B cell (primary cell): ENCODE results near the gene ENPP7. TPM values are rescaled to one million over a fixed set of nuclear protein-coding genes. Genes with fewer than 3 reads are reported as not detected.

ENCODE experiments used
- ATAC-seq: fragments of 200-7000 bp; cut with Tn5 transposase; one replicate; pipeline ENCODE4 v1.10.0; 2021; ENCODE audit warnings: low read depth, mild to moderate bottlenecking, moderate number of reproducible peaks, moderate library complexity
- CTCF ChIA-PET: fragments of 350-600 bp; sonication (Branson Sonifier 250); formaldehyde crosslinking; loops from one replicate; lab custom pipeline; 2021; ENCODE audit warnings: antibody characterized with exemption, inconsistent platforms; lab: Charles Lee
- POLR2A ChIA-PET: fragments of 350-600 bp; sonication (Branson Sonifier 250); formaldehyde crosslinking; loops from one replicate; lab custom pipeline; 2021; ENCODE audit warnings: antibody characterized with exemption; lab: Charles Lee
- DNase-seq: peaks from one replicate; pipeline ENCODE4 v3.0.0; 2013
- H2AFZ ChIP-seq: 2 replicates; pipeline ENCODE4 v1.6.1; 2012; ENCODE audit warnings: mild to moderate bottlenecking, low read depth, low read length; ENCODE audit not compliant: insufficient read depth, poor library complexity, severe bottlenecking
- H3K27ac ChIP-seq, 2 donors: 1 replicate in 1 of 2; 2 replicates in 1 of 2; pipeline ENCODE4 v1.5.1; 2012 to 2013; ENCODE audit warnings: low read length in 2 of 2, mild to moderate bottlenecking in 2 of 2, moderate library complexity in 1 of 2
- H3K27me3 ChIP-seq, 4 experiments: fragments of 200-600 bp in 1 of 4; sonication (generic) in 1 of 4; replicated peaks in 1 of 4; 1 replicate in 2 of 4; 2 replicates in 2 of 4; pipeline versions ENCODE4 v1.6.1 to v1.7.0; 2013 to 2016; ENCODE audit warnings: low read length in 3 of 4, mild to moderate bottlenecking in 2 of 4, mixed read lengths in 1 of 4, moderate library complexity in 1 of 4; ENCODE audit not compliant: insufficient read depth in 4 of 4, control insufficient read depth in 3 of 4; ENCODE audit errors: control extremely low read depth in 1 of 4
- H3K36me3 ChIP-seq, 2 experiments: replicated peaks in 1 of 2; 1 replicate in 1 of 2; 2 replicates in 1 of 2; pipeline versions ENCODE4 v1.6.1 to v1.7.1; 2013; ENCODE audit warnings: low read length in 1 of 2; ENCODE audit not compliant: insufficient read depth in 2 of 2, control insufficient read depth in 1 of 2; ENCODE audit errors: control extremely low read depth in 1 of 2, extremely low read depth in 1 of 2
- H3K4me1 ChIP-seq, 2 donors: fragments of 200-600 bp in 1 of 2; sonication (generic) in 1 of 2; 1 replicate in 1 of 2; 2 replicates in 1 of 2; pipeline versions ENCODE4 v1.5.1 to v1.6.1; 2013 to 2017; ENCODE audit warnings: low read length in 2 of 2; ENCODE audit not compliant: control insufficient read depth in 2 of 2, insufficient read depth in 2 of 2
- H3K4me2 ChIP-seq: replicated peaks from 2 replicates; pipeline ENCODE3; 2012; ENCODE audit warnings: mild to moderate bottlenecking, low read depth, low read length; ENCODE audit not compliant: poor library complexity, severe bottlenecking
- H3K4me3 ChIP-seq, 5 experiments: fragments of 200-600 bp in 1 of 5; sonication (generic) in 1 of 5; 1 replicate in 3 of 5; 2 replicates in 2 of 5; pipeline versions ENCODE4 v1.5.1 to v1.7.0; 2011 to 2016; ENCODE audit warnings: low read length in 4 of 5, mild to moderate bottlenecking in 4 of 5, low read depth in 2 of 5, control low read depth in 1 of 5, moderate library complexity in 1 of 5; ENCODE audit not compliant: insufficient read depth in 1 of 5; ENCODE audit errors: control extremely low read depth in 1 of 5, extremely low read depth in 1 of 5
- H3K79me2 ChIP-seq: fragments of 200-600 bp; sonication (generic); one replicate; pipeline ENCODE4 v1.6.0; 2016; ENCODE audit warnings: low read length; ENCODE audit not compliant: control insufficient read depth, insufficient read depth
- H3K9ac ChIP-seq: fragments of 200-600 bp; sonication (generic); 2 replicates; pipeline ENCODE4 v1.6.1; 2017; ENCODE audit warnings: mild to moderate bottlenecking, low read length, moderate library complexity
- H3K9me3 ChIP-seq, 3 donors: one replicate each; pipeline versions ENCODE4 v1.6.1 to v1.7.1; 2013; ENCODE audit warnings: low read length in 2 of 3; ENCODE audit not compliant: control insufficient read depth in 2 of 3, insufficient read depth in 1 of 3; ENCODE audit errors: control extremely low read depth in 1 of 3
- H4K20me1 ChIP-seq: 2 replicates; pipeline ENCODE4 v1.6.0; 2012; ENCODE audit warnings: mild to moderate bottlenecking, low read length; ENCODE audit not compliant: insufficient read depth, control insufficient read depth, poor library complexity, severe bottlenecking
- H3K27ac Mint-ChIP-seq: one replicate; pipeline ENCODE4 v1.8.0; 2021; ENCODE audit warnings: mixed read lengths
- H3K27me3 Mint-ChIP-seq: one replicate; pipeline ENCODE4 v1.8.0; 2021; ENCODE audit warnings: mixed read lengths
- H3K4me1 Mint-ChIP-seq: one replicate; pipeline ENCODE4 v1.8.0; 2021; ENCODE audit warnings: mixed read lengths
- H3K4me3 Mint-ChIP-seq: one replicate; pipeline ENCODE4 v1.8.0; 2021; ENCODE audit warnings: mixed read lengths
- H3K9me3 Mint-ChIP-seq: one replicate; pipeline ENCODE4 v1.8.0; 2022; ENCODE audit warnings: mixed read lengths; ENCODE audit not compliant: insufficient read depth
- CTCF ChIP-seq: fragments of 200-600 bp; IDR thresholded peaks from one replicate; pipeline ENCODE4 v1.8.0; 2022; ENCODE audit warnings: antibody characterized with exemption, mild to moderate bottlenecking
- EZH2 ChIP-seq: IDR thresholded peaks from 2 replicates; pipeline ENCODE4 v1.6.1; 2012; ENCODE audit warnings: borderline replicate concordance, low read depth, mild to moderate bottlenecking, moderate library complexity, low read length; ENCODE audit not compliant: insufficient read depth, poor library complexity, severe bottlenecking
- WGBS: methylation state at CpG from one replicate; pipeline ENCODE4 v1.1.5; 2013; ENCODE audit warnings: missing lambda C conversion rate; ENCODE audit not compliant: insufficient coverage; 5-methylcytosine and 5-hydroxymethylcytosine counted together
- intact Hi-C: fragments of 100-400 bp; cut with micrococcal nuclease; formaldehyde crosslinking; loops from one replicate; pipeline ENCODE4 v1.10.0; 2022
- polyA plus RNA-seq: library from polyadenylated mRNA; depleted of rRNA; stranded (reverse); fragments of >200 nt; gene quantifications from 2 replicates; pipeline ENCODE4 v1.2.3, GENCODE V29; 2012
- total RNA-seq, 2 donors: library from RNA; stranded (reverse); fragments of 120-200 nt in 1 of 2; gene quantifications; 1 replicate in 1 of 2; 2 replicates in 1 of 2; pipeline versions ENCODE4 v1.2.3 to v1.2.4, GENCODE V29; 2013 to 2022

Gene ENPP7
- total and polyA plus RNA-seq, 2 donors (not counting 1 experiment from before 2014, with no cell fraction given), result 0.40 to 6.7 TPM

GRCh38 chr17:79785017-79785899, 54.5 kb downstream of the ENPP7 start:
- 92% methylated on average over 9 of the region's 17 CpGs for WGBS
- no peak overlapping the region for H3K4me2 ChIP-seq
- Mint-ChIP-seq H3K27ac (no peak overlapping the region), H3K4me1 (peaks cover 8% of the 10 kb centered on the region), H3K9me3 (no peaks in the 10 kb centered on the region), H3K27me3 (peaks cover 66% of the 10 kb centered on the region), H3K4me3 (no peak overlapping the region)
- H3K4me1 ChIP-seq, result peaks cover 19 to 25% of the 10 kb centered on the region in 2 donors
- no peak overlapping the region for H3K9ac ChIP-seq
- peaks cover 0 to 16% (median 0%) of the 10 kb centered on the region in 3 donors for H3K9me3 ChIP-seq
- no peaks in the 10 kb centered on the region for H3K36me3 ChIP-seq
- peaks cover 0 to 76% (median 35%) of the 10 kb centered on the region in 4 experiments for H3K27me3 ChIP-seq
- no peak overlapping the region for H2AFZ ChIP-seq
- H4K20me1 ChIP-seq, result peaks cover 3% of the 10 kb centered on the region
- intact Hi-C loops, result loop anchor here (5.0 kb wide), 1 partner anchor 132 kb away; no protein-coding TSS in a partner anchor
- DNase-seq (no peak), ATAC-seq (no peak)
- H3K4me3 ChIP-seq, result no peak overlapping the region
- ChIA-PET POLR2A (no interaction called here), CTCF (no interaction called here)
- no peak overlapping the region for H3K27ac ChIP-seq
- TF ChIP-seq CTCF (no peak), EZH2 (no peak)
- H3K79me2 ChIP-seq, result no peaks in the 10 kb centered on the region
